HUES6 (cell line): Measurements from ENCODE around the gene RIPOR1.

ENCODE experiments used
- H3K27ac ChIP-seq: 2 replicates; pipeline ENCODE4 v1.7.0; 2013; ENCODE audit warnings: low read depth, mild to moderate bottlenecking, low read length, inconsistent platforms
- H3K27me3 ChIP-seq: 2 replicates; pipeline ENCODE4 v1.6.1; 2013; ENCODE audit warnings: low read length; ENCODE audit not compliant: control insufficient read depth, insufficient read depth
- H3K36me3 ChIP-seq: 2 replicates; pipeline ENCODE4 v1.6.1; 2013; ENCODE audit warnings: low read length; ENCODE audit not compliant: control insufficient read depth, insufficient read depth
- H3K4me1 ChIP-seq: 2 replicates; pipeline ENCODE4 v1.6.1; 2013; ENCODE audit warnings: low read length; ENCODE audit not compliant: control insufficient read depth, insufficient read depth
- H3K4me3 ChIP-seq: 2 replicates; pipeline ENCODE4 v1.5.1; 2013; ENCODE audit warnings: low read depth, low read length
- H3K9ac ChIP-seq: one replicate; pipeline ENCODE4 v1.6.1; 2013; ENCODE audit warnings: mild to moderate bottlenecking, low read length
- H3K9me3 ChIP-seq: 2 replicates; pipeline ENCODE4 v1.6.1; 2013; ENCODE audit warnings: low read depth, low read length; ENCODE audit not compliant: control insufficient read depth, insufficient read depth

The RIPOR1 gene

GRCh38 chr16:67542464-67542863 lies 13.8 kb downstream of the RIPOR1 start:
- no peak overlapping the region for H3K27ac ChIP-seq
- no peaks in the 10 kb centered on the region for H3K9me3 ChIP-seq
- peaks cover 68% of the 10 kb centered on the region for H3K36me3 ChIP-seq
- no peak overlapping the region for H3K9ac ChIP-seq
- peaks cover 14% of the 10 kb centered on the region; the same call in 1 of the 2 replicates for H3K4me1 ChIP-seq
- no peak overlapping the region for H3K4me3 ChIP-seq
- H3K27me3 ChIP-seq: peaks cover 24% of the 10 kb centered on the region

GRCh38 chr16:67543036-67543435 lies 14.4 kb downstream of the RIPOR1 start:
- Histone ChIP-seq H3K27ac (no peak overlapping the region), H3K36me3 (peaks cover 72% of the 10 kb centered on the region), H3K9me3 (no peaks in the 10 kb centered on the region), H3K4me3 (no peak overlapping the region), H3K4me1 (peaks cover 19% of the 10 kb centered on the region; the same call in 1 of the 2 replicates), H3K9ac (no peak overlapping the region), H3K27me3 (peaks cover 23% of the 10 kb centered on the region)

DNA sequence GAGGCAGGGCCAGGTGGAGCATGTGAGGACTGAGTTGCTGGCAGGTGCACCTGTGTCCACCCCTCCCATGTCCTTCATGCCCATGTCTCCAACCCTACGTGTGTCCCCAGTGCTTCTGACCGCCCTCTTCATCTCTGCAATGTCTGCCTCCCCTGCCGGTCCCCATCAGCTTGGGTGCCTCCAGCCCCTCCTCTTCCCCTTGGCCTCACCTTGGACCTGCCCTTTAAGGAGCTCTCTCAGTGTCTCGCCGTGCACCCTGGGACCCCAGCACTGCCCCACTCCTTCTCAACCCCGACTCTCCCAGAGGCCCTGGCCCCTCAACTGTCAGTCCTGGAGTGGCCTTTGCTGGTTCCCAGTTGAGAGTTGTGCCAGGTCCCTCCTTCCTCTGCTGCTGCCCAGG lies 15.0 kb downstream of the RIPOR1 start:
- Histone ChIP-seq H3K27ac (no peak overlapping the region), H3K4me1 (peaks cover 17% of the 10 kb centered on the region; the same call in 1 of the 2 replicates), H3K4me3 (no peak overlapping the region), H3K27me3 (peaks cover 18% of the 10 kb centered on the region), H3K36me3 (peaks cover 75% of the 10 kb centered on the region), H3K9ac (no peak overlapping the region), H3K9me3 (no peaks in the 10 kb centered on the region)

- H3K36me3 ChIP-seq: peaks cover 79% of the 10 kb centered on the region
- peaks cover 10% of the 10 kb centered on the region for H3K27me3 ChIP-seq
- no peaks in the 10 kb centered on the region for H3K9me3 ChIP-seq
- no peak overlapping the region for H3K27ac ChIP-seq
- no peak overlapping the region for H3K4me3 ChIP-seq
- H3K9ac ChIP-seq: no peak overlapping the region
- peaks cover 11% of the 10 kb centered on the region; the same call in 1 of the 2 replicates for H3K4me1 ChIP-seq
Measured at GRCh38 chr16:67544329-67544841, 15.8 kb downstream of the RIPOR1 start.

DNA sequence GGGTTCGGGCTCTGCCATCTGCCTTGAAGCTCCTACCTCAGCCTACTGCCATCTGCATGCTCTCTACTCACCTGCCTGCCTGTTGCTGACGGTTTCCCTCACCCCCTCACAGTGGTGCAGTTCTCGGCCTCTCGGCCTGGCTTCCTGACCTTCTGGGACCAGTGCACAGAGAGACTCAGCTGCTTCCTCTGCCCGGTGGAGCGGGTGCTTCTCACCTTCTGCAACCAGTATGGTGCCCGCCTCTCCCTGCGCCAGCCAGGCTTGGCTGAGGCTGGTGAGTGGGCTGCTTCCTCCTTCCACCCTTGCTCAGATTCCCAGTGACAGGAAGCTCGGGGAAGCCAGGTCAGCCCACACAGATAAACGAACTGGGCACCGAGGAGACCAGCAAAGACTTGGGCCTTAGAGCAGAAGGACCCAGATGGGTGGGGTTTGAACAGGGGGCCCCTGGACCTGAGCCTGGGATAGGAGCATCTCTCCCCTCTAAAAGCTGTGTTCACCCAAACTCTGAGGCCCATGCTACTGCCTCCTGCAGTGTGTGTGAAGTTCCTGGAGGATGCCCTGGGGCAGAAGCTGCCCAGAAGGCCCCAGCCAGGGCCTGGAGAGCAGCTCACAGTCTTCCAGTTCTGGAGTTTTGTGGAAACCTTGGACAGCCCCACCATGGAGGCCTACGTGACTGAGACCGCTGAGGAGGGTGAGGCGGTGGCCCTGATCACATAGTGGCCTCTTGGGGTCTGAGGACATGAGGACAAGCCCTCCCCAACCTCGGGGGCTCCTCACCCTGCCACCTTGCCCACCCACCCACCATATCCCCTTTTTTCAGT lies 16.4 kb downstream of the RIPOR1 start:
- Histone ChIP-seq H3K4me3 (no peak overlapping the region), H3K4me1 (peaks cover 9% of the 10 kb centered on the region; the same call in 1 of the 2 replicates), H3K9me3 (no peaks in the 10 kb centered on the region), H3K27ac (no peak overlapping the region), H3K9ac (no peak overlapping the region), H3K27me3 (peaks cover 3% of the 10 kb centered on the region; the same call in 1 of the 2 replicates), H3K36me3 (peaks cover 72% of the 10 kb centered on the region)

- Histone ChIP-seq H3K27me3 (no peaks in the 10 kb centered on the region), H3K4me3 (no peak overlapping the region), H3K9me3 (no peaks in the 10 kb centered on the region), H3K27ac (no peak overlapping the region), H3K4me1 (peaks cover 9% of the 10 kb centered on the region; the same call in 1 of the 2 replicates), H3K36me3 (peaks cover 66% of the 10 kb centered on the region), H3K9ac (no peak overlapping the region)
Measured at GRCh38 chr16:67545665-67546024, 17.0 kb downstream of the RIPOR1 start.

GRCh38 chr16:67546091-67546501 lies 17.5 kb downstream of the RIPOR1 start:
- H3K27me3 ChIP-seq: no peaks in the 10 kb centered on the region
- H3K9ac ChIP-seq: no peak overlapping the region
- peaks cover 9% of the 10 kb centered on the region; the same call in 1 of the 2 replicates for H3K4me1 ChIP-seq
- H3K4me3 ChIP-seq: no peak overlapping the region
- H3K9me3 ChIP-seq: no peaks in the 10 kb centered on the region
- peaks cover 64% of the 10 kb centered on the region for H3K36me3 ChIP-seq
- no peak overlapping the region for H3K27ac ChIP-seq

DNA sequence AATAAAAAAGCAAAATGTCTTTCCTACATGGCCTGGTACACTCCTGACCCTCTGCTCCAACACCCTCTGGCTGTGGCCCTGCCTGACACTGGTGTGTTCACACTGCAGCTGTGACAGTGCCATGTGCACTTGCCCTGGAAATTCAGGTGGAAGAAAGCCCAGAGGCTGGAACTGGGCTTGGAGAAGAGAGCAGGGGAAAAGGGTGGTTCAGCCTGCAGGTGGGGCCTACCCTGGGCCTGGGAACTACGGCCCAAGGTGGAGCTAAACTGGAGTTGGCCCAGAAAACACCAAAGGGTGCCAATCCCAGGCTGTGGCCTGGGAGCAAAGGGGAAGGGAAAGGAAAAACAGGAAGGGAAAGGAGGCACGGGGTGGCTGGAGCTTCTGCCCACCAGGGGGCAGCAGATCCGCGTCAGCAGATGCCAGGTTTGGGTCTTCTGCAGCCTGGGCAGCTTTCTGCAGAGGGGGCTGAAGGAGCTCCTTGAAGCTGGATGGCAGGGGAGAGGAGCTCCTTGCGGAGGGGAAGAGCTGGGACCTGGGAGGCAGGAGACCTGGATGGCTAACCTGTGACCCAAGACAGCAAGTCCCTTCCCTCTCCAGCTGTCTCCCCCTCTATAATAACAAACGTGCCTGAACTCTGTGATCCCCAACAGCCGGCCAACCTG lies 18.3 kb downstream of the RIPOR1 start:
- Histone ChIP-seq H3K9me3 (no peaks in the 10 kb centered on the region), H3K4me1 (peaks cover 9% of the 10 kb centered on the region; the same call in 1 of the 2 replicates), H3K9ac (no peak overlapping the region), H3K27me3 (no peaks in the 10 kb centered on the region), H3K27ac (no peak overlapping the region), H3K36me3 (peaks cover 56% of the 10 kb centered on the region), H3K4me3 (no peak overlapping the region)

DNA sequence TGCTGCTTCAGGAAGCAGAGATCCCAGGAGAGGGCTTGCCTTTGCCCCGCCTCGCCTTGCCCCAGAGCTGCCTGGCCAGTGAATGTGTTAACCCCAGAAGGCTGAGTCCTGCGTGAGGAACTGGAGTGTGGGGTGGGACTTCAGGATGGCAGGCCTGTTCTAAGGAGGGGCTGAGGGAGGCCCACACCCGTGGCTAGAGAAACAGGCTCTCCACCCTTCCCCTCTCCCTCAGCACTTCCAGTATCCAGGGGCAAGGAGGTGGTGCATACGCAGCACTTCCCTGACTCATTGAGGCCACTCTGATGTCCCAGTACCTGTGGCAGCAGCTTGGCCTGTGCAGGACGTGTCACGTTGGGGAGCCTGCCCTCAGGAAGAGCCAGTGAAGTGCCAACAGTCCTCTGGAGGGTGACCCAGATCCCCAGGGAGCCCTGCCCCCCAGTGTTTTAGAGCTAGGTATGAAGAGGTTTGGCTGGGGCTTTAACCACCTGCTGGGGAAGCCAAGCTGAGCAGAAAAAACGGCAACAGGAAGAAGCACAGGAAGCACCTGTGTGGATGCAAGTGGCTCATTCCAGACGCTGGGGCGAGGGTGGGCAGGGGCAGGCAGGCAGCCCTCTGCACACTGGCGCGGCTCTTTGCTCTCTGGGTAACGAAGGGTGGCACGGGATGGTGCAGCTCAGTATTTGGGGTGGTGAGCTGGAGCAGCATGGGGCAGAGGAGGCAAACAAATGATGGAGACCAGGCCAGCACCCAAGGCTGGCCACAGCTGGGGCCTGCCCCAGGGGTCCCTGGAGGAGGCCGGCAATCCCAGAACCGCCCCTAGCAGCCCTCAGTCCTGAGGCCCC lies 19.0 kb downstream of the RIPOR1 start:
- Histone ChIP-seq H3K9ac (no peak overlapping the region), H3K36me3 (peaks cover 51% of the 10 kb centered on the region), H3K9me3 (no peaks in the 10 kb centered on the region), H3K27me3 (no peaks in the 10 kb centered on the region), H3K27ac (no peak overlapping the region), H3K4me3 (no peak overlapping the region), H3K4me1 (peaks cover 12% of the 10 kb centered on the region; the same call in 1 of the 2 replicates)

DNA sequence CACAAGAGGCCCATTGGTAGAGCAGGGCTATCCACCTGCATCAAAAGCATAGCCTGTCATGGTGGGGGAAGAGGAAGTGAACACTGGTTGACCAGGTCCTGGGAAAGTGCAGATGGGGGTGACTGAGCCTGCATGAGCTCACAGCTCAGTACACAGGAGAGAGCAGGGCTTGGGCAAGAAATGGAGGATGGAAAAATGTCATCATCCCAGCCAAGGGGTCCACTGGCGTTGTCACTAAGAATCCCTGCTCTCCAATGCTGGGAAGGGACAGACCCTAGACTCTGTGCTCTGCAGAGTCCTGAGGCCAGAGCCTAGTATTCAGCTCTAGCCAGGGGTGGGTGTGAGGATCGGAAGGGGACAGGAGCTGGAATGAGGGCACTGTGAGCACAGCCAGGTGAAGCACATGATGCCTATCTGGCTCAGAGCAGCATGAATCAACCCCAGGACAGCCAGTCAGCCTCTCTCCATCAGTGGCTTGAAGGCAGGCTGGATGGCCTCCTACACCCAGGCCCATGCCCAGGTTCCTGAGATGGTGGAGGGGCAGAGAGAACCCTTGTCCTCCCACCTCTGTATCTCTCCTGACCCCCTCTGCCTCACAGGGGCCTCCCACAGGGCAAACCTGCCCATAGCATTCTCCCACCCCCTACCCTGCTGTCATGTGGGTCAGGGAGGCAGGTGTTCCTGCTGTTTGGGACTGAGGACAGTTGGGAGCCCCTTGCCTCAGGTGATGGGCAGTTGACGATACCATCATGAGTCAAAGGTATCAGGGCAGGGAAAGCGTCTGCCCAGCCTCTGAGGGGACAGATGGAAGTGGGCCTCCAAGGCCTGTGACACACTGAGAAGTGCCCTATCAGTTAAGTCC lies 19.9 kb downstream of the RIPOR1 start:
- H3K4me1 ChIP-seq: peaks cover 12% of the 10 kb centered on the region; the same call in 1 of the 2 replicates
- H3K9ac ChIP-seq: no peak overlapping the region
- H3K9me3 ChIP-seq: no peaks in the 10 kb centered on the region
- H3K27me3 ChIP-seq: no peaks in the 10 kb centered on the region
- no peak overlapping the region for H3K4me3 ChIP-seq
- no peak overlapping the region for H3K27ac ChIP-seq
- peaks cover 45% of the 10 kb centered on the region for H3K36me3 ChIP-seq
